Measurements from ENCODE around the gene BOK. TPM values are rescaled to one million over a fixed set of nuclear protein-coding genes. Genes with fewer than 3 reads are reported as not detected.

The BOK gene
- total RNA-seq, 1 donor from 2014 or later, result 56.4 TPM

- Histone ChIP-seq H3K9me3 (no peaks in the 10 kb centered on the region), H3K4me1 (peaks cover 34% of the 10 kb centered on the region), H3K4me3 (no peak overlapping the region), H3K27me3 (no peaks in the 10 kb centered on the region), H3K27ac (no peak overlapping the region), H3K36me3 (no peaks in the 10 kb centered on the region)
- intact Hi-C loops (cut with DNase I), result no loop called here
- no peak for TF ChIP-seq CTCF (IDR thresholded peaks at IDR 0.05)
- DNase-seq (no peak), ATAC-seq (no peak)
These were observed 10.6 kb upstream of the BOK start for GRCh38 chr2:241547781-241548450.

- no peak for ATAC-seq
- Histone ChIP-seq H3K4me3 (no peak overlapping the region), H3K27ac (no peak overlapping the region), H3K4me1 (peaks cover 34% of the 10 kb centered on the region), H3K27me3 (no peaks in the 10 kb centered on the region), H3K36me3 (no peaks in the 10 kb centered on the region), H3K9me3 (no peaks in the 10 kb centered on the region)
- intact Hi-C loops (cut with DNase I), result no loop called here
- DNase-seq, result no peak
- TF ChIP-seq CTCF (IDR thresholded peaks at IDR 0.05), result no peak
These were observed 10.1 kb upstream of the BOK start for GRCh38 chr2:241548451-241548835.

- Histone ChIP-seq H3K27me3 (no peaks in the 10 kb centered on the region), H3K4me3 (peak overlapping the region; percentile 30), H3K36me3 (no peaks in the 10 kb centered on the region), H3K9me3 (no peaks in the 10 kb centered on the region), H3K27ac (peak overlapping the region; percentile 42), H3K4me1 (peaks cover 37% of the 10 kb centered on the region)
- intact Hi-C loops (cut with DNase I), result no loop called here
- ATAC-seq (peak; percentile 1), DNase-seq (no peak)
- TF ChIP-seq CTCF (IDR thresholded peaks at IDR 0.05), result no peak
These were observed 7.6 kb upstream of the BOK start for GRCh38 chr2:241550616-241551580.

GRCh38 chr2:241551599-241551997 lies 6.9 kb upstream of the BOK start:
- DNase-seq (no peak), ATAC-seq (no peak)
- H3K27me3 ChIP-seq, result no peaks in the 10 kb centered on the region
- H3K4me1 ChIP-seq, result peaks cover 37% of the 10 kb centered on the region
- no peaks in the 10 kb centered on the region for H3K9me3 ChIP-seq
- TF ChIP-seq CTCF (IDR thresholded peaks at IDR 0.05), result no peak
- H3K27ac ChIP-seq, result no peak overlapping the region
- intact Hi-C loops (cut with DNase I), result no loop called here
- no peaks in the 10 kb centered on the region for H3K36me3 ChIP-seq
- peak overlapping the region; percentile 30 for H3K4me3 ChIP-seq

- peak; percentile 44 for ATAC-seq
- H3K9me3 ChIP-seq, result no peaks in the 10 kb centered on the region
- no peaks in the 10 kb centered on the region for H3K27me3 ChIP-seq
- DNase-seq, result no peak
- H3K36me3 ChIP-seq, result no peaks in the 10 kb centered on the region
- intact Hi-C loops (cut with DNase I), result no loop called here
- H3K27ac ChIP-seq, result no peak overlapping the region
- H3K4me3 ChIP-seq, result peak overlapping the region; percentile 30
- no peak for TF ChIP-seq CTCF (IDR thresholded peaks at IDR 0.05)
- peaks cover 35% of the 10 kb centered on the region for H3K4me1 ChIP-seq
These were observed 6.4 kb upstream of the BOK start for GRCh38 chr2:241551998-241552737.

All from upper lobe of right lung (tissue), 1 donor.